Stimulated activated CD4-positive, alpha-beta T cell treated with anti-CD3 and anti-CD28 coated beads, Interleukin-1b, Interleukin-23, amount 100 ng/mL, for 48 hours (primary cell): ENCODE data around the gene IMMP2L.

Source experiments
- DNase-seq: peaks from one replicate; pipeline ENCODE4 v3.0.0-alpha.2; 2020

The IMMP2L gene

DNA sequence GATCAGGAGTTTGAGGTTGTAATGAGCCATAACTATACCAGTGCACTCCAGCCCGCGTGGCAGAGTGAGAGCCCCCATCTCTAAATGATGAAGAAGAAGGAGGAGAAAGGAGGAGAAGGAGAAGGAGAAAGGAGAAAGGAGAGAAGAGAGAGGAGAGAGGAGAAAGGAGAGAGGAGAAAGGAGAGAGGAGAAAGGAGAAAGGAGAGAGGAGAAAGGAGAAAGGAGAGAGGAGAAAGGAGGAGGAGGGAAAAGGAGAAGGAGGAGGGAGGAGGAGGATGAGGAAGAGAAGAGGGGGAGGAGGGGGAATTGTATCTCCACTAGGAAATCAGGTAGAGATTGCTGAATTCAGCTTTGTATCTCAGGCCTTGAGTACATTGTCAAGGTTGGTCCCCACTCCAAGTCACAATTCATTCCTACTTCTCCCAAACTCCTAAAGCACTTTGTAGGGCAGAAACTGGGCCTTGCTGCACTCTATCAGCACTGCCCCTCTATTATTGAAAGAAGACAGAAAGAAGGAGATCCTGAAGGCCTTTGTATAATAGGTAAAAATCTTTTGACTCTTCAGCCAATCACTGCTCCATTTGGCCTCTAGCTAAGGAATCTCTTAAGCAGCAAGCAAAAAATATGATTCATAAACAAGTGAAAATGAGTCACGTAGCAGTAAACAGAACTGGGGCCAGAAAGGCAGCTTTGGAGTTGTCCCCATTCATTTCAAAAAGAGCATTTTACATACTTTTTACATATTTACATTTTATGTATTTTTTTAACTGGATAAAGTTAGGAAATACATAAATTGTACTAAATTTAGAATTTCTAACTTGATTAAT, 178.0 kb downstream of the IMMP2L start:
- no peak for DNase-seq

DNA sequence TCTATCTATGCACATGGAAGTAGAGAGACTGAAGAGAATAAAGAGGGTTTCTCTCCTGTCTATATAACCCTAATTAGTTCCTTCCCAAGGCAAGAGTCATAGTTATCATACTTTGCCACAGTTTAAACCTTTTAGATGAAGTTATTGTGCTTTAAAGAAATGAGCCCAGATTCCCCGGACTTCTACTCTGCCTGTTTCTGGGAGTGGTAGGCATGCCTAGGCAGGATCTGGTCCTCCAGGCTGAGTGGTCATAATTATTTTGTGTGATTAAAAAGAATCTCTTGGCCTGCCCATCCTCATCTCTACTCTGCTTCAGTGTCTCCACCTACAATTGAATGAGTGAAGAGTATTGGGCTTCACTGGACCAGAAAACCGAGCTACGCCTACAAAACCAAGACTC, 179.2 kb downstream of the IMMP2L start:
- no peak for DNase-seq

DNA sequence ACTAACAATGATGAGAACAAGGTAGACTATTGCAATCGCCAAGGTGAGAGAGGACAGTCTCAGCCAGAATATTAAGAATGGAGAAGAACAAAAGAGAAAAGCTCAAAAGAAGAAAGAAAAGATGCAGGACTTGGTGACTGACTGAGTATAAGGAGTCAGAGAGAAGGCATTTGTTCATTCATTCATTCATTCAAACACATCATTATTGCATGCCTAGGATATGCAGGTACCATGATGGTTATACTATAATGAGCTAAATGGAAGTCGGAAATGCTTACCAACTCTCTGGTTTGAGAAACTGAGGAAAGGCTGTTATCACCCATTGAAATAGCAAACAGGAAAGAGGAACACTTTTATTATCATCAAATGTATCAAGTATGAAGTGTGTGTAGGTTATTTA, 180.7 kb downstream of the IMMP2L start:
- DNase-seq, result no peak

DNA sequence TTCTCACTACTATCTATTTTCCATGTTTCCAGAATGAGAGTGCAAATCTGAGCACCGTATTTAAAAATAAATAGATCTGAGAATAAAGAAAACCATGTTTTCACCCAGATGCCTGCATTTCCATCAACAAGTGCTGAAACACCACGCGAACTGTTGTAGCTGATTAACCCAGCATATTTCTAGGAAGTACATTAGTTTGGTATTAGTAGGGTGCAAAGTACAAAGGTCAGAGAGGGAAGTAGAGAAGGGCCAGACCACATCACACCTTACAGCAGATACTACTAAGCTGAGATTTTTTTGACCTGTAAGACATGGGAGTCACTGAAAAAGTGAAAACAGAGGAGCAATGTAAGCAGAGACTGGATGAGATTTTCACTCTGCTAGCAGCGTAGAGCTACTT, 181.3 kb downstream of the IMMP2L start:
- DNase-seq, result no peak

DNA sequence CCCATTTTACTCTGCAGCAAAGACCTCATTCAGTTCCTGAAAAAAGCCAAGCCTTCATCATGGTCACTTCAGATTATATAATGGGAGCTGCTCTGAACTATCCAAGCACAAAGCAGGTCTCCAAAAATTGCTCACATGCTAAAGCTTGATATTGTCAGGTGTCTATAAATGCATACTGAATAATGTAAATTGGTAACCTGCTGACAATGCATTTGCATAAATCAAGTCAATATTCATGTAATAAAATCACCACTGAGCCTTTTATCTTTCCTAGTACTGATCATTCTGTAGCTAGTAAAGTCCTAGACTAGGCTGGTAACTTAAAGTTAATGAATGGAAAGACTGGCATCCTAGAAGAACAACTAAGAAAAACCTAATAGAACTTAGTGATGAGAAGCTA, 188.3 kb downstream of the IMMP2L start:
- no peak for DNase-seq

DNA sequence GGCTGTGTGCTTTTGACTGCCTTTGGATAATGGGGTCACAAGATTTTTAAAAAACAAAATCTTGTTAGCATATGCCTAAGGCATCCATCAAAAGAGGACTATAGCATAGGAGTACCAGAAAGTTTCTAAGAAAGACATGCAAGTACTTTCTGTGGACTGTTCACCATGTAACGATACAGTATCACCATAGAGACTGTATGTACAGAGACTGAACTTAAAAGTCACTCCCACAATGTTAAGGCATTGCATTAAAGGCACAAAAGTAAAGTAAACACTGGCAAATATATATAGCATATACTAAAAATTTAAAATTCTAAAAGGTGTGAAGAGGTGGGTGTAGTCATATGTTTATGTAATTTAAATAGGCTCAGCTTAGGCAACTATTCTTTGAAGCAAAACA, 190.9 kb downstream of the IMMP2L start:
- DNase-seq, result no peak

DNA sequence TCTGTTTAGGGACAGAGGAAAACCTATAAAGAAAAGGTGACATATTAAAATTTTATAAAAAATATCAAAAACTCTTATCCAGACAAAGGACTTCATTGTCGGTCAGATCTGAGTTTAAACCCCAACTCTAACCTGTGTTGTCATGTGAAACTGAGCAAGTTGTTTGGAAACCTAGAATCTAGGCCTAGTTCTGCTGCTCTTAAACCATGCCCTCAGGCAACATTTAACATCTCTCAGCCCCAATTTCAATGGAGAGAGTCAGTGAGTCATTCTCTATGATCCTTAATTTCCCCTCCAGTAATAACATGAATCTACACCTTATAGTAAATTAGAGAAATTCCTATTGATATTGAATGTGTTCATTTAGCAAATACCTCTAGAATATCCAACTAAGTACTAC, 192.3 kb downstream of the IMMP2L start:
- DNase-seq, result no peak

DNA sequence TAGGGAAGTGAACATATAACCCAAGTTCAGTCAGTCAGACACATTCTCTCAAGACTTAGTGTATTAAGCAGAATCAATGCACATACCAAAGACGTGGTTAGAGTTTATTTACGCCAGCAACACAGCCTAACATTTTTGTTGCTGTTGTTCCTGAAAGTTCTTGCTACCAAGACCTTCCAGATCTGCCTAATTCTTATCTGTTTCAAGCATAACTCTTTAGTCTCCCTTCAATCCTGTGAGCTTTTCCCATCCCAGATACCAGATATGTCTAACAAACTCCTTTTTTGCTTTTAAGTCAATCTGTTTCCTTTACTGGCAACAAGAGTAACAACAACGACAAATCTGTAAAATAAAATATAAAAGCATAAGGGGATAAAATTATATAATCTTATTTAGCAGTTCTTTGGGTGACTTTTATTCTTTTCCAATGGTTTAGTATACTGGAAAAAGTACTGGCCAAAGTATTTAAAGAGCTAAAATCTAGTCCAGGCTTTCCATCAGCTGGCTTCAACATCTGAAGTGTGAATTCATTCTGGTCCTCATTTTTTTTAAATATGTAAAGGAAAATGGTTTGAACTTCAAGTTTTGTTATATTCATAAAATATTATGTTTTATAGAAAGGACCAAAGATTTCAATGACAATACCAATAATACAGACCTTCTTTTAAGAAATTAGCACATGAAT, 193.8 kb downstream of the IMMP2L start:
- no peak for DNase-seq

DNA sequence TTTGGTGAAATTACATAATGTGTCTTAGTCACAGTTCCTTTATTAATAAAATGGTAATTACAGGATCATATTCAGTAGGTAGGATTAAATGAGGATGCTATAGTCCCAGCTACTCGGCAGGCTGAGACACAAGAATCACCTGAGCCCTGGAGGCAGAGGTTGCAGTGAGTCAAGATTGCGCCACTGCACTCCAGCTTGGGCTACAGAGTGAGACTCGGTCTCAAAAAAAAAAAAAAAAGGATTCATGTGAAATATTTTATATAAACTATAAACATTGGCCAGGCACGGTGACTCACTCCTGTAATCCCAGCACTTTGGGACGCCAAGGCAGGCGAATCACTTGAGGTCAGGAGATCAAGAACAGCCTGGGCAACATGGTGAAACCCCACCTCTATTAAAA, 197.9 kb downstream of the IMMP2L start:
- DNase-seq, result no peak

DNA sequence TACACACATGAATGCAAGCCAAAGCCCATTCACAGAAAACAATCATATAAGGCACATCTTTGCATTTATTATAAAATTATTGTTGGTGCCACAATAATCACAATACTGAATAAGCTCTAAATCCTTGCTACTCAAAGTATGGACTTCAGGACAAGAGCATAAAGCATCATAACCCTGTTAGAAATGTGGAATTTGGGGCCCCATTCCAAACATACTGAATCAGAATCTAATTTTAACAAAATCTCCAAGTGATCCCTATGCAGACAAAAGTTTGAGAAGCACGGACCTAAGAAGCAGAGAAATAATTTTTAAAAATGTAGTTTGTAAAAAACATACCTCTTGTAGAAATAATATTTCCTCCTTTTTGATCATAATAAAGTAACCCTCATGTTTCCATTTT, 199.2 kb downstream of the IMMP2L start:
- DNase-seq, result no peak

DNA sequence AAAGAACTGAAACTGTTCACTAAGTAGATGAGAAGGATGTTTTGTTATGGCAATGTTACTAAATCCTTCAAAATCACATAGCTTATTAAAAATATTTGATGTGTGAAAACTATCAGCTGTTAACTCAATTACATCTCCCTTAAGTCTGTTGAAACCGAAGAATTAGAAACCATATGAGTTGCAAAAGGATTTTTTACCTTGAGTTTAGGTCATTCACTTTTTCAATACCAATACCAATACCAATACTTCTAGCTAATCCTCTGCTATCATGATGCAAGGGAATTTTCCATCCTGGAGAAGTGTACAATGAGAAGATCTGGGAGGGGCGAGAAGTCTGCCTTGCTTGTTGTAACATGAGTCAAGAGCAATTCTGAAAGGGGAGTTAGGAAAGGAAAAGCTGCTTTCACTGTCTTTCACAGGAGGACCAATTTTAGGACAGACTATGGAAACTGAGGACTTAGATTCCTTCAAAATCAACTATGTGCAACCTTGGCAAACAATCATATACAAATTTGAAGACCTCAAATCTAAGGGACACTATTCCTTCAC, 199.7 kb downstream of the IMMP2L start:
- DNase-seq, result no peak

DNA sequence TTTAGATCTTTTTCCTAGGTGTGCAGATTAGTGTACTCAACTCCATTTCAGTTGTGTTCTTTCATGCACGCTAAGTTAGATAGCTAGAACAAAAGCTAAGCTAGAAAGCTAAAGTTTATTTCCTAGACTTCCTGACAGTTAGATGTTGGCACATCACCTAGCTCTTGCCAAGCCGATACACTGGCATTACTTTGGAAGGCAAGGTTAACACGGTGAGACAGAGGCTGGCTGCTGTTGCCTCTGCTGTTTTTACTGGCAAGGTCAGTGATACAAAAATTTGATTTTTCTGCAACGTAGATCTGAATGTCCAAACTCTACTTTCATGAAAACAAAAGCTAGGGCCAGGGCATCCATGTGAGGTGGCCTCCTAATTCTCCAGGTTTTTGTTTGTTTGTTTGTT, 203.4 kb downstream of the IMMP2L start:
- no peak for DNase-seq

DNA sequence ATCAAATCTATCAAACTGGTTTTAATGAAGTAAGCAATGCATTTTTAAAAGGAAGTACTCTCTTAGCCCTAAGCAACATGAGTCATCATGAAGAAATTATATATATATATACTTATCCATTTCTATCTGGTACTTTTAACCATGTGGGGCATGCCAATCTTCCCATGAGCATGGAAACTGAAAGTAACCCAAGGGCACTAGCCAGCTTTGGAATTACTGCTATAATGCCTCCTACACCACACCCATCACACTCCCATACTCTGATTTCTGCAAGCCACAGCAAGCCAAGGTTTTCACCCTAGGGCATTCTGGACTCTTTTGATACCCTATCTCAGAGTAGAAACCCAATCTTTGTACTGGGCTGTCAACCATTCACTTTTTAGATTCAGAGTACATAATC, 204.6 kb downstream of the IMMP2L start:
- no peak for DNase-seq

DNA sequence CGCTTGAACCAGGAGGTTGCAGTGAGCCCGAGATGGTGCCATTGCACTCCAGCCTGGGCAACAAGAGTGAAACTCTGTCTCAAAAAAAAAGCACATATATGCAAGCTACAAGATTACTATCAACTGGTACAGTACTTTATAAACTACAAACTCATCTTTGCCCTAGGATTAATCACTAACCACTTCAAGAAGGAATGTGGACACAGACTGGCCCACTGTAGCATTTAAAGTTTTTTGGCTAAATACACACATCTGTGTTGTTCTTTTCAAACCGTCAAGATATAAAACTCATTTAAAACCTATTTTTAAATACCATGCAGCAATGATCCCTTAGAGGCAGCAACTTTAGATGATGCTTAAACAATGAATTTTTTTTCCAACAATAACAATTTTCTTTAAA, 205.4 kb downstream of the IMMP2L start:
- no peak for DNase-seq

DNA sequence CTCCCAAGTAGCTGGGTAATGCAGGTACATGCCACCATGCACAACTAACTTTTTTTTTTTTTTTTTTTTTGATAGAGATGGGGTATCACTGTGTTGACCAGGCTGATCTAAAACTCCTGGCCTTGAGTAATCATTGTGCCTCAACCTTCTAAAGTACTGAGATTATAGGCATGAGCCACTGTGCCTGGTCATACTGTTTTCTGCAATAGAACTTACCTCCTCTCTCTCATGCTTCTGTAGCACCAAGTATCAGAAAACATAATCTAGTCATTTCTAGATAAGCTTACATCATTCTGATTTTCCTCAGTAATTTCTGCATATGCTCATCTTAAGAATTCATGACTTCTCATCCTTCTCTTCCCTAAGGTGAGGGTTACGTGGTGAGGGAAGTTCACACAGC, 210.0 kb downstream of the IMMP2L start:
- DNase-seq, result no peak

DNA sequence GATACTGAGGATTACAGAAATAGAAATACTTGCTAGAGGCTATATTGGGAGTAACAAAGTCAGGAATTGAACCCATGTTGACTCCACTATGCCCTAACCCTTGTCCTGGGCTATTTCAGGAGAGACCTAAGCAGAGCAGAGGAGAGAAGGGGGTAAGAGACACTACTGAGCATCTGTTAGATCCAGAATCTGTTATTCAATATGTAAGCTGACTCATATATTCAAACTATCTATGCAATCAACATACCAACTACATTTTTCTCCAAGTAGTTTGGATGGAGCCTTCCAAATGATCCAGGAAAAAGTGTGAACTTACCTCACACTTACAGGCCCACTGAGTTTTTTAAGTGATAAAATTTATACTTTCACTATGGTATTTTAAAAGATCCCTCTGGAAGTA, 216.1 kb downstream of the IMMP2L start:
- DNase-seq, result no peak

DNA sequence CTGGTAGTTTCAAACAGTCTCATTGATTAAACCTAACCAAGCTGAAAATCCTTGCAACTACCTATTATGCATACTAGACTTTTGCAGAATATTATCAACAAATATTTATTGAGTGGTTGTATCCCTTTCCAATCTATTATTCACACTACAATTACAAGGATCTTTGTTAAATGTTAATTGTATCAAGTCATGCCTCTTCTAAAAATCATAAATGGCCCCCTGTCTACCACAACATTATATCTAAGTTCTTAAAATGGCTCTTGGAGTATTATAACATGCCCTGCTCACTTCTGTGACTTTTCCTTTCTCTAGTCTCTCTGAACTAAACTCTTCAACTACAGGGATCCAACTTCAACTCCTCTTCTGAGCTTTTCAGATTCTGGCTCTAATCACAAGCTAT, 219.3 kb downstream of the IMMP2L start:
- no peak for DNase-seq

DNA sequence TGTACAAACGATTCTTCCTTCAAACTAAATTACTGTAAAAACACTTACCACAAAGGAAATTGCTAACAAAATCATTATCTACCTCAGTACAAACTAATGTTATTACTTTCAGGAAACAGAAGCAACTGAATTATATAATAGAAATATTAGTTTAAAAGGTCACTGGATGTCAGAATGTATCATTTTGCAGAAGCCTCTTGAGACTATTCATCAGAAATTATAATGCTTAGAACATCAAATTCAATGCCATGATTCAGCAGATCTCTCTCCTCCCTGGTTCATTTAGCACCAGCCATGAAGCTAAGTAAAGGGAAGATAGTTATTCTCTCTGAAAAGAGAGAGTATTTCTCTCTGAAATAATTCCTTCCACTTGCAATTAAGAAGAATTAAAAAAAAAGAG, 223.3 kb downstream of the IMMP2L start:
- no peak for DNase-seq

DNA sequence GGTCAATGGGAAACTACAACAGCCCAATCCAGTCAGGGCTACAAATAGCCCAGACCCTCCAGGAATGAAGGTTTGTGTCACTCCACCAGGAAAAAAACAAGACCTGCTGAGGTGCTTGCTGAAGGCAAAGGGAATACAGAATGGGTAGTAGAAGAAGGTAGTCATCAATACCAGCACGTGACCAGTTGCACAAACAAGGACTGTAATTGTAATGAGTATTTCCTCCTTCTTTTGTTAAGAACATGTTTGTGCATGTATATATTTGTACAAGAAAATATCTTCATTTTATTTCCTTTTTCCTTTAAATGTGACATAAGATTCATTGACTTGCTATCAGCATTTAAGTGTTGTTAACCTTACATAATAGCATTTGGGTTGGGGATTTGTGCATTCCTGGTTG, 229.3 kb downstream of the IMMP2L start:
- DNase-seq, result no peak

DNA sequence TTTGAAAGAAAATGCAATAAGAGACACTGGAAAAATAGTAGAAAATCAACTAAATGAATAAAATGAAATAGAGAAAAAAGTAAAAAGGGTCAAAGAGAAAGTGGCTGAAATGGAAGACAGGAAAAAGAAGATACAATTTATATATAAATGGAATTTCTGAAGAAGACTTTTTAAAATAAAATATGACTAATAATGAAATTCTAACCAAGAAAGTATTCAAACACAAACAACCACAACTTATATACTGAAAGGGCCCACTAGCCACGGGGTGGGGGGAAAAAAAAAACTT, 232.1 kb downstream of the IMMP2L start:
- DNase-seq, result no peak

DNA sequence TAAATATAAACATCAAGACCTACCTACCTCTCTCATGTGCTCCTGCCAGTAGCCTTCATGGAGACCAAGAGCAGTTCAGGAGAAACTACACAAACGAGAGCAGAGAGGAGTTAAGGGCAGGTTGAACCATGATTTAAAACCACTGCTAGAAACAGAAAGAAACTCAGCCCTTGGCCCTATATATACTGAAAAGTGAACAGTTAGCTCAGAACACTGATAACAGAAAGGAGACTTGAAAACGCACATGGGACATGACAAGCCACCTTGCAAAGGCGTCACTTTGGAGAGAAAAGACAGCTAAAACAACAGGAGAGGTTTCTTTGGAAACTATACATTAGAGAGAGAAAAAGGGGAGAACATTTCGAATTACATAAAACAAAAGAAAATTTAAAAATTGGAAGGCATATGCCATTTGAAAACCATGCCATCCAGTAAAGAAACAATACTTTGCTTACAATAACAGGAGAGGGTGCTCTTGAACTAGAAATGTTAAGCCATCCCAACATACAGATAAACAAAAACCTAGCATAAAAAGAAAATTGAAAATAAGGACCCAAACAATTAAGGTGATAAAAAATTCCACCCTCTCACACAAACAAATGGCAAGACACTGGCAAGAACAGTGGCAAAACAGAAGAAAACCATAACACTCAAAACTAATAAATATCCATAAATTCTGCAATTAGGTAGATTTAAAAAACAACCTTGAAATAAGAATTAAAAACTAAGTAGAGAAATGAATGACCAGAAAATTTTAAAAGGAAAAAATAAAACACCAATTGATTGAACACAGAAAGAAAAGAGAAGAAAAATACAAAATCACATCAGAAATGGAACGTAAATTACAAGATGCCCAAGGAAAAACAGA, 232.7 kb downstream of the IMMP2L start:
- DNase-seq, result no peak

DNA sequence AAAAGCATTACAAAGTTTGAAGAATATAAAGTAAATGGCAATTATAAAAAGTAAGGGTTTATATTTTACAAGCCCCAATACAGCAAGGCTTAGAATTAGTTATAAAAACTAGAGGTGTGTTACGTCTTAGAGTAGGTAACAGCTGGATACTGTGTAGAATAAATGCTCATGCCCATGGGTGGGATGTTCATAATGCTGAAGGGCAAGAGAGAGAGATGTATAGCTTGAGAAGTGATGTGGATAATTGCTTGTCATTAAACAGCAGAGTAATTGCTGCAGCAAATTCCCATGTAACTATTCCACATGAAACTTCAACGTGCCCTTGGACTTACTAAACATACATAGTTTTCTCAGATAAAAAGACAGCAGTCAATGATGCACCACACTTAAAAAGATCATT, 233.8 kb downstream of the IMMP2L start:
- DNase-seq, result no peak

DNA sequence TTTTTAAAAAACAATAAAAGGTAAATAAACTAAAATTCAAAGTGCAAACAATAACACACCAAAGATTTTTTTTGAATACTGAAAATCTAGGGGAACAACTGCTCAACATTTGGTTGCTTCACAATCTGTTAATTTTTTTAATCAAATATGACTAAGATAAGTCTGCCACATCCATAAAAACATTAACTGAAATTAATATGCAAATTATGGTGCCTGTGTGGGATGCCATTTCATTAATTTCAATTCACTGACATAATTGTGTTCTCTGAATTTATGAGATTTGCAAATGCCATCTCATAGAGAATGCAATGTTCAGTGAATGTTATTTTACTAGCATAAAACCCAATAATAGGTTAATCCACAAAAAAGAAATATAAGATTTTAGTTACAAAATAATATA, 237.5 kb downstream of the IMMP2L start:
- no peak for DNase-seq

DNA sequence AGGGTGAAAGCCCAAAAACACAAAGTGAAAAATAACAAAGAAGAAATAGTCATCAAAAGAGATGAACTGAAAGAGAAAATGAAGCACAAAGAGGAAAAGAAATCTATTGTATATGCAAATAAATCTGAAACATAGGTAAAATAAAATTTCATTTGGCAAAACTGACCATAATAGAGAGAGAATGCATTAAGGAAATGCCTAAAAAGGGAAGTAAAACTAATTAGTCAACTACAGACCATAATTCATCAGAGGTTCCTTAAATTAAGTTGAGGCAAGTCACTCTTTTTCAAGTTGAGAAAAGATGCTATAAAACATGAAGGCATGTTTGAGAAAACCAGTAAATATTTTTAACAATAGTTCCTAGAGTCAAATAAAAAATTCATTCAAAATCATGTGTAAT, 238.1 kb downstream of the IMMP2L start:
- DNase-seq, result no peak
